ENCODE measurements around the gene RCN2. TPM values are rescaled to one million over a fixed set of nuclear protein-coding genes. Genes with fewer than 3 reads are reported as not detected.

Gene RCN2
- total and polyA plus RNA-seq, 2 of the 13 experiments (the other 11 are each of a cell fraction or from before 2014, with no cell fraction given) = 84.4 to 89.0 TPM

GRCh38 chr15:76983590-76984375, 52.2 kb downstream of the RCN2 start:
- no peaks in the 10 kb centered on the region for H3K9me3 ChIP-seq (ENCODE audit: low read length)
- no peak overlapping the region for H2AFZ ChIP-seq (ENCODE audit: low read length)
- no peak for DNase-seq (ENCODE audit: low spot score)
- H3K36me3 ChIP-seq (replicated peaks in 1 of 2; ENCODE audit: control insufficient read depth in 1 of 2, insufficient read depth in 2 of 2, low read length in 2 of 2) = no peaks in the 10 kb centered on the region
- ChIA-PET POLR2A (no interaction called here), CTCF (ENCODE audit: low intra/inter-chr PET ratio, low total read pairs) (no interaction called here)
- no peaks in the 10 kb centered on the region for H4K20me1 ChIP-seq (ENCODE audit: insufficient read depth, low read length)
- no TSS peak for BruUV-seq (replicated peaks)
- H3K4me2 ChIP-seq (ENCODE audit: low read depth, low read length) = no peak overlapping the region
- WGBS (ENCODE audit: low lambda C conversion rate) = 11% methylated on average over 4 of the region's 4 CpGs
- peaks cover 1 to 20% of the 10 kb centered on the region in 2 experiments; a peak in 4 of 5 replicates for H3K27me3 ChIP-seq (ENCODE audit: control insufficient read depth in 1 of 2, insufficient read depth in 2 of 2, low read length in 2 of 2)
- intact Hi-C loops (cut with micrococcal nuclease; ENCODE audit: unreplicated experiment) = no loop called here
- no peaks in the 10 kb centered on the region for H3K79me2 ChIP-seq (ENCODE audit: insufficient read depth, low read length)
- ATAC-seq = no peak
- in situ Hi-C loops (cut with HindIII; ENCODE audit: extremely low pct_ligation_motif_present, low pct_unique_long_range_greater_than_20kb) = no loop called here
- peaks cover 7% of the 10 kb centered on the region for H3K4me1 ChIP-seq (ENCODE audit: insufficient read depth, low read length)
- H3K27ac ChIP-seq (ENCODE audit: extremely low read length, insufficient read depth, low read length) = no peak overlapping the region
- no peak overlapping the region for H3K9ac ChIP-seq (ENCODE audit: insufficient read depth, low read depth, low read length)
- FAIRE-seq = no peak
- no peak for TF ChIP-seq AHR (CRISPR knock-in tag; IDR thresholded peaks at IDR 0.05)
- no peak for TF ChIP-seq ZNF710 (CRISPR knock-in tag; IDR thresholded peaks at IDR 0.05; ENCODE audit: borderline replicate concordance)
- TF ChIP-seq ZNF101 (CRISPR knock-in tag; IDR thresholded peaks at IDR 0.05; ENCODE audit: borderline replicate concordance, low read depth) = no peak
- no peak for TF ChIP-seq SOX6 (IDR thresholded peaks at IDR 0.05)
- TF ChIP-seq SOX6 (CRISPR knock-in tag; IDR thresholded peaks at IDR 0.05) = no peak
- TF ChIP-seq DBP (CRISPR knock-in tag; IDR thresholded peaks at IDR 0.05; ENCODE audit: not compliant biosample characterization) = no peak
- TF ChIP-seq TRAFD1 (CRISPR knock-in tag; IDR thresholded peaks at IDR 0.05; ENCODE audit: borderline replicate concordance) = no peak
- TF ChIP-seq STAG1 (CRISPR knock-in tag; IDR thresholded peaks at IDR 0.05) = no peak
- no peak for TF ChIP-seq NKX3-1 (CRISPR knock-in tag; IDR thresholded peaks at IDR 0.05)
- no peak for TF ChIP-seq SALL1 (CRISPR knock-in tag; IDR thresholded peaks at IDR 0.05)
- TF ChIP-seq MIXL1 (CRISPR knock-in tag; IDR thresholded peaks at IDR 0.05) = no peak
- TF ChIP-seq TFDP2 (CRISPR knock-in tag; IDR thresholded peaks at IDR 0.05) = no peak
- H3K4me3 ChIP-seq (replicated peaks in 1 of 3; ENCODE audit: insufficient read depth in 1 of 3, low read depth in 2 of 3, low read length in 3 of 3) = no peak overlapping the region
